ENCODE data around the gene SMYD5.

SMYD5 gene

DNA sequence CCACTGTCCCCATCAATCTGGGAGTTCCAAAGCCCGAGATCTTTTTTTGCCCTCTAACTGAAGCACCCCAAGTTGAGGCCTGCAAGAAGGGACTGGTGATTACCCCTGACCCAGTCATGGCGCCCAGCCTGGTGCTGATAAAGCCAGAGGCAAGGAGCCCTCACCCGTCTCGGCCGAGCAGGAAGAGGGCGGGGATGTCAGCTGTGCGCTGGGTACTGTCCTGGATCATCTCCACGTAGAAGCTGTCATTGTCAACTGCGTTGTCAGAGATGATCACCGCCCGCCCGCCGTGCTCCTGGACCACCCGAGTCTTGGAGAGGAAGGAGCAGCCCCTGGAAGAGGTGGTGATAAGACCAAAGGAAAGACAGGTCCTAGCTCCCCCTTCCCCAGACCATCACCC, 14.6 kb downstream of the SMYD5 start:
- Histone ChIP-seq H3K9me3 (ENCODE audit: control insufficient read depth, low read length) (no peaks in the 10 kb centered on the region), H3K9ac (ENCODE audit: low read length) (no peak overlapping the region), H3K36me3 (ENCODE audit: control insufficient read depth, insufficient read depth, low read length, severe bottlenecking) (peaks cover 36% of the 10 kb centered on the region), H3K4me1 (ENCODE audit: control insufficient read depth, insufficient read depth, low read length) (peaks cover 10% of the 10 kb centered on the region), H3K27me3 (replicated peaks; ENCODE audit: control insufficient read depth, insufficient read depth, low read length) (no peaks in the 10 kb centered on the region), H3K4me3 (ENCODE audit: low read length) (no peak overlapping the region)
- DNase-seq (ENCODE audit: low read depth), result no peak

DNA sequence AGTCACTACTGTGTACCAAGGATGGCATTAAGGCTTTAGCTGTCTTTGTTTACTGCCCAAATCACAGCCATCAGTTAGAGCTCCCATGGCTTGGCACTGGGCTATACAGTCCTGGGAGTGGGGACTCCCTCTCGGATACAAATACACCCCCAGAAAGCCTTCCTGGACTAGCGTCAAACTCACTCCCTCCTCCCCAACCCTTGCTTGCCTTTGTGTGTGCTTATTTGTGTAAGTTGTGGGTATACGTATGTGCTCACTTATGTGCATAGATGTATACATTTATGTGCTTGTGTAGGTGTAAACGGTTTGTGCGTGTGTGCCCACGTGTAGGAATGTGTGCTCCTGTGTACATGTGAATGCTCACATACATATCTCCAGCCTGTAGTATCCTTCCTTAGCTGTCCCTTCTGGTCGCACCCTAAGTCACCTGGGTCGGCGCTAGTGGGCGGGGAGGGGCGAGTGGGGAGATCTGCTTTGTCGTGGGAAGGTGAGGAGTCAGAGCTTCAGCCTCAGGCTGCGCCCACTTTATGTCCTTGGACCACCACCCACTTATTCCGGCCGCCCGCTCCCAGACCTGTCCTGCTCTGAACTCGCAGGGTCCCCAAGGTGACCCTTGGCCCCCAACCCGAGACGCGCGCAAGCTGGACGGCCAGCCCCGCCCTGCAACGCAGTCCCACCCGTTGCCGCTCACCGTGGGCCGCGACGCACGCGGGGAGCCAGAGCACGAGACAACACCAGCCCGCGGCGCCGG, 18.5 kb downstream of the SMYD5 start:
- peaks cover 27% of the 10 kb centered on the region for H3K4me1 ChIP-seq (ENCODE audit: control insufficient read depth, insufficient read depth, low read length)
- peak overlapping the region; percentile 91 for H3K4me3 ChIP-seq (ENCODE audit: low read length)
- H3K9ac ChIP-seq (ENCODE audit: low read length), result peak overlapping the region; percentile 91
- DNase-seq (ENCODE audit: low read depth), result no peak
- H3K36me3 ChIP-seq (ENCODE audit: control insufficient read depth, insufficient read depth, low read length, severe bottlenecking), result peaks cover 19% of the 10 kb centered on the region
- no peaks in the 10 kb centered on the region for H3K27me3 ChIP-seq (replicated peaks; ENCODE audit: control insufficient read depth, insufficient read depth, low read length)
- no peaks in the 10 kb centered on the region for H3K9me3 ChIP-seq (ENCODE audit: control insufficient read depth, low read length)

DNA sequence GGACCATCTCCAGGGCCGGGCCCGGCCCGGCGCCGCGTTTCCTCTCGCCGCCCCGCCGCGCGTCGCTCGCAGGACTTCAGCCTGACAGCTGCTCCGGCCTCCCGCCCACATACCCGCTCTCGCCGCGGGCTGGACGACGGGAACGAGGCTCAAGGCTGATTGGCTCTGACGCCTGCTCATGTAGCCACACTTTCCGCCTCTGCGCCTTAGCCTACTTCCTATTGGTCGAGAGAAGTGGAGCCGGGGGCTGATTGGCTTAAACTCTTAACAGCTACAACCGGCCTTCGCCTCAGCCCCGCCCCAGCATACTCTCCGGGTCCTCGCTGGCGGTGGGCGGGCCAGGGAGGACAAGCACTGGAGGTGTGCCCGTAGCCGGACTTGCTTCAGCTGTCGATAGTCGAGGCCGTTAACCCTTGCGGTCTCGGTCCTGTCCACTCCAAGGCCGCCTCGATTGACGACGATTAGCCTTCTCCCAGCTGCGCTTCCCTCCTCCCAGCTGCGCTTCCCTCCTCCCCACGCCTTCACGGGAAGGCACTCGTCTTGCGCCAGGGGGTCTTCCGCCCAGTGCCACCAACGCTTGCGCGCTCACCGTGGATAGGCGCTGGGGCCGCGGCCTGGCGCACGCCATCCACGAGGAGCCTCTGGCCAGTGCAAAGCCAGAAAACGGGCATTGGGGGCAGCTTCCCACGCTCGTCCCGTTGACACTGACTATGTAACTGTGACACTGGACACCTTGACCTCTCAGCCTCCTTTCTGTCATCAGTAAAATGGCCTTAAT, 19.3 kb downstream of the SMYD5 start, which contains the start of gene PRADC1:
TSS of gene PRADC1 (minus strand) at position 86 of the 778 bp plus-strand sequence. CDS start at position 7, 79 bp downstream.
- Histone ChIP-seq H3K27me3 (replicated peaks; ENCODE audit: control insufficient read depth, insufficient read depth, low read length) (no peaks in the 10 kb centered on the region), H3K9me3 (ENCODE audit: control insufficient read depth, low read length) (no peaks in the 10 kb centered on the region), H3K4me3 (ENCODE audit: low read length) (peak within 1 kb of the TSS; percentile 91), H3K9ac (ENCODE audit: low read length) (peak within 1 kb of the TSS; percentile 91), H3K4me1 (ENCODE audit: control insufficient read depth, insufficient read depth, low read length) (peaks cover 27% of the 10 kb centered on the region), H3K36me3 (ENCODE audit: control insufficient read depth, insufficient read depth, low read length, severe bottlenecking) (peaks cover 11% of the 10 kb centered on the region)
- DNase-seq (ENCODE audit: low read depth), result peak; percentile 100

DNA sequence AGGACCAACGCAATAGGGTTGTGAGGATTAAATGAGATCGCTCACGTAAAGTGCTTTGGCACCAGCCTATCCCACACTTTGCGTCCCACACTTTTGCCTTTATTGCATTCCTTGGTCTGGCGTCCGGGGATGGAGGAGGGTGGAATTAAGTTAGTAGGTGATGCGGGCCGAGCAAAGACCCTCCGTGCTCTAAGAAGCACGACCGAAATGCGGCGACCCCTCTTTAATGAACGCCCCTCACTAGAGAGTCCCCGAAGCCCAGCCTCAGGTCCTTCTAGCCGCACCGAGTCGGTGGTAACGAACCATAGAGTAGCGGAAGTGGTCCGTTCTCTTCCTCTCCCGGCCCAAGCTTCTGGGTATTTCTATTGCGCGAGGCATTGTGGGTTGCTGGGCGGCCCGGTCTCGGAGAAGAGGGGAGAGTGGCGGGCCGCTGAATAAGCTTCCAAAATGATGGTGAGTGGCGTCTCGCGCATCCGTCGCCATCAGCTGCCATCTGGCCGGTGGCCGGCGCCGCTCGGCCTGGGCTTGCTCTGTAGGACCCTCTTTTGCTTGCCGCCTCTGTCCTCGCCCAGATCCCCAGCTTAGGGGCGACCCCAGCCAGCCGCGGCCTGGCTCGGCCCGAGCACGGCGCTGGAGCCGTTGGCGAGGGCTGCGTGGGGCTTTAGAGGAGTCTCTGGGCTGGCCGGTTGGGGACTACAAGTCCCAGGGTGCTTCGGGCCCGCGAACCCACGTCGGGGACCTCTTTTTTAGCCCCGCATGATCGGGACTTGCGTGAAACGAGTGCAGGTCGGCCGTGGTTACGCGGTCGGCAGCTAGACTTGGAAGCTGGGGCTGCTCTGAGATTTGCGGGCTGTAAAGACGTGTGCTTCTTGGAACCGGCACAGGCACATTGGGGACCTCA, 20.1 kb downstream of the SMYD5 start, which contains the start of gene CCT7:
TSS of gene CCT7 (plus strand) at position 377 of the 901 bp plus-strand sequence. CDS start at position 448, 71 bp downstream.
- H3K4me1 ChIP-seq (ENCODE audit: control insufficient read depth, insufficient read depth, low read length), result peaks cover 35% of the 10 kb centered on the region
- peak within 1 kb of the TSS; percentile 91 for H3K4me3 ChIP-seq (ENCODE audit: low read length)
- no peaks in the 10 kb centered on the region for H3K27me3 ChIP-seq (replicated peaks; ENCODE audit: control insufficient read depth, insufficient read depth, low read length)
- H3K36me3 ChIP-seq (ENCODE audit: control insufficient read depth, insufficient read depth, low read length, severe bottlenecking), result peaks cover 12% of the 10 kb centered on the region
- DNase-seq (ENCODE audit: low read depth), result peak; percentile 94
- H3K9ac ChIP-seq (ENCODE audit: low read length), result peak within 1 kb of the TSS; percentile 91
- H3K9me3 ChIP-seq (ENCODE audit: control insufficient read depth, low read length), result no peaks in the 10 kb centered on the region

DNA sequence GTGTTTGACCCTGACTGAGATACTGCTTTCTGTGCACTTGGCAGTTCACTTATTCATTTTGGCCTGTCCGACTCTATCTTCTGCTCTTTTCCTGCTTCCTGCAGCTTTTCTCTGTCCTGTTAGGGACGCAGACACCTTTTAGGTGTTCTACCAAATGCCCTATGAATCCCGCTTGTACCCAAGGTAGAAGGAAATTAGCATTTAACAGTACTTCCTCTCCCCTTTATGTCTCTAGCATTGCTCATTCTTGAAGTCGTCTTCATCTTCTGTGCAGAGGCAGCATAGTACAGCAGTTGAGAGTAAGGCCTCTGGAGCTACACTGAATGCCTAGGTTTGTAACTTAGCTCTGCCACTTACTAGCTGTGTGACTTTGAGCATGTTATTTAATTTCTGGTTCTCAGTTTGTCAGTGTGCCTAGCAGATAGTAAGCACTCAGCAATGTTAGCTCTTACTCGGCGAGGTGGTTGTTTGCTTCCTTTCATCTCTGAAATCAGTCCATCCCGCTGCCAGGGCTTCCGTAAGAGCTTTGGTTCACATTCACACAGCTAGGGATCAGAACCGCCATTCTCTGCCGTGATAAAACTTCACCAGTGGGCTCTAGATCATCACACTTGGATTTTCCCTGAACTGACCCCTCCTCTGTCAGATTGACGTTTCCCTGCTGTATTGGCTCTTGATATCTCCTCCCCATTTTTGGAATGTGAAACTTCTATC, 21.4 kb downstream of the SMYD5 start:
- no peaks in the 10 kb centered on the region for H3K27me3 ChIP-seq (replicated peaks; ENCODE audit: control insufficient read depth, insufficient read depth, low read length)
- DNase-seq (ENCODE audit: low read depth), result no peak
- peak overlapping the region; percentile 91 for H3K9ac ChIP-seq (ENCODE audit: low read length)
- H3K9me3 ChIP-seq (ENCODE audit: control insufficient read depth, low read length), result no peaks in the 10 kb centered on the region
- H3K4me1 ChIP-seq (ENCODE audit: control insufficient read depth, insufficient read depth, low read length), result peaks cover 46% of the 10 kb centered on the region
- peaks cover 12% of the 10 kb centered on the region for H3K36me3 ChIP-seq (ENCODE audit: control insufficient read depth, insufficient read depth, low read length, severe bottlenecking)
- H3K4me3 ChIP-seq (ENCODE audit: low read length), result peak overlapping the region; percentile 91

DNA sequence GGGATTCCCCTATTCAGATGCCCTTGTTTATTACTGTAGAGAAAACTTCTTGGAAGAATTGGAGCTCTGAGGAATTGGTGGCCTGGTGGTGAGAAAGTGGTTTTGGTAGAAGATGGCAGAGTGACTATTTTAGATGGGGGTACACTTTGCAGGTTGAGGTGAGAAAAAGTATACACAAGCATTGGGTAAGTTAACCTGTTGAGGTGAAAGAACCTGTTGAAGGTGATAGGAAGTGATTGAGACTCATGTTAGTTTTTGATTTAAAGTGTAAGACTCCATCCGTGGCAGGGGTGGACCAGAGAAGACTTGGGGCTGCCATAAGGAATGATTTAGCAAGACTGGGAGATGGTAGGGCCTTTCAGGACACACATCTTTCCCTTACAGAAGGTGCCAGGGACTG, 23.1 kb downstream of the SMYD5 start:
- H3K4me3 ChIP-seq (ENCODE audit: low read length), result no peak overlapping the region
- DNase-seq (ENCODE audit: low read depth), result no peak
- peaks cover 46% of the 10 kb centered on the region for H3K4me1 ChIP-seq (ENCODE audit: control insufficient read depth, insufficient read depth, low read length)
- peaks cover 25% of the 10 kb centered on the region for H3K36me3 ChIP-seq (ENCODE audit: control insufficient read depth, insufficient read depth, low read length, severe bottlenecking)
- H3K9me3 ChIP-seq (ENCODE audit: control insufficient read depth, low read length), result no peaks in the 10 kb centered on the region
- H3K27me3 ChIP-seq (replicated peaks; ENCODE audit: control insufficient read depth, insufficient read depth, low read length), result no peaks in the 10 kb centered on the region
- no peak overlapping the region for H3K9ac ChIP-seq (ENCODE audit: low read length)

DNA sequence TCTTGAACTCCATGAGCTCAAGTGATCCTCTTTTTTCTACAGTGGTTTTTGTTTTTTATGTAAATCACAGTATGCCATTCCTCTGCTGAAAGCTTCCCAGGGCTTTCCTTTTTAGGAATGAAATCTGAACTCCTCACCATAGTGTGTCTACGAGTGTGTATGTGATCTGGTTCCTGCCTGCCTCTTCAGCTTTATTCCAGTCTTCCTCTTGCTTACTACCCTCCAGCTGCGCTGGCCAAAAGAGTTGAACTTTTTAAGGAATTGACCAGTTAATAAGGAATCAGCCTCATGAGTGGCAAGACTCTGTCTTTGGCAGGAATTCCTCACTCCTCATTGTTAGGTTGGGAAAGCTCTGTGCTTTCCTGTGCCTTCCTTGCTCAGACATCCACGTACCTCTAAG, 24.1 kb downstream of the SMYD5 start:
- Histone ChIP-seq H3K4me3 (ENCODE audit: low read length) (no peak overlapping the region), H3K4me1 (ENCODE audit: control insufficient read depth, insufficient read depth, low read length) (peaks cover 42% of the 10 kb centered on the region), H3K36me3 (ENCODE audit: control insufficient read depth, insufficient read depth, low read length, severe bottlenecking) (peaks cover 35% of the 10 kb centered on the region), H3K9me3 (ENCODE audit: control insufficient read depth, low read length) (no peaks in the 10 kb centered on the region), H3K9ac (ENCODE audit: low read length) (no peak overlapping the region), H3K27me3 (replicated peaks; ENCODE audit: control insufficient read depth, insufficient read depth, low read length) (no peaks in the 10 kb centered on the region)
- DNase-seq (ENCODE audit: low read depth), result no peak

DNA sequence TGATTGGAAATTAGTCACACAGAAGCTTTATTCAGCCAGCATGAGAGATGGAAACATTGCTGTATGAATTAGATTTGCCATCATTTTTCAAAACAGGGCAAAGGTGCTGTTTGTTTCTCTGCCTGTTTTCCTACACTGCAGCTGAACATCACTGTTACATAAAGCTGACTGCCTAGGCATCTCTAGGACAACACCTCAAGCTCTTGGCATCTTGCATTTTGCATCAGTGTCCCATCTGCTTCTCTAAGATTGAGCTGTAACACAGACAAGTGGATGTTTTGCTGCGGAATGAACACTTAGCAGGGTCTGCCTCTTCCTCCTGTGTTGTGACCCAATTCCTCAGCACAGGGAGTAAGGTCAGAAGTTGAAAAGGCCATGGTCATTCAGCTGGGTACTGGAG, 24.9 kb downstream of the SMYD5 start:
- DNase-seq (ENCODE audit: low read depth), result no peak
- H3K4me3 ChIP-seq (ENCODE audit: low read length), result no peak overlapping the region
- H3K27me3 ChIP-seq (replicated peaks; ENCODE audit: control insufficient read depth, insufficient read depth, low read length), result no peaks in the 10 kb centered on the region
- peaks cover 46% of the 10 kb centered on the region for H3K4me1 ChIP-seq (ENCODE audit: control insufficient read depth, insufficient read depth, low read length)
- H3K9me3 ChIP-seq (ENCODE audit: control insufficient read depth, low read length), result no peaks in the 10 kb centered on the region
- H3K36me3 ChIP-seq (ENCODE audit: control insufficient read depth, insufficient read depth, low read length, severe bottlenecking), result peaks cover 43% of the 10 kb centered on the region
- H3K9ac ChIP-seq (ENCODE audit: low read length), result no peak overlapping the region

DNA sequence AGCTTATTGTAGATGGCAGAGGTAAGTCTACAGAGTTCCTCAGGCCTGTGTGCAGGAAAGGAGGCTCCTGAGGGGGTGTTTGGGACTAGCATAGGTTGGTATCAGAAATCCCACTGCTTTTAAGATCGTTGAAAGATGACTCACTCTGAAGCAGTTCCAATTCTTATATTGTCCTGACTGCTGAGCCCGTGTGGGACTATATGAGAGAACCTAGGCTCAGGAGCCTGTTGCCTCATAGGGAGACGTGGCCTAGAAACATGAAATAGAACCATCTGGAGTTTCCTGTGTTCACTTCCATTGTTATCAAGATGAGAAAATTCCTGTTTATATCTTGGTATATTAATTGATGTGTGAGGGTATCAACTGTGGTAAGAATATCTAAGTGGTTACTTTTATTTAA, 25.7 kb downstream of the SMYD5 start:
- no peaks in the 10 kb centered on the region for H3K27me3 ChIP-seq (replicated peaks; ENCODE audit: control insufficient read depth, insufficient read depth, low read length)
- H3K9ac ChIP-seq (ENCODE audit: low read length), result no peak overlapping the region
- DNase-seq (ENCODE audit: low read depth), result no peak
- peaks cover 51% of the 10 kb centered on the region for H3K36me3 ChIP-seq (ENCODE audit: control insufficient read depth, insufficient read depth, low read length, severe bottlenecking)
- no peak overlapping the region for H3K4me3 ChIP-seq (ENCODE audit: low read length)
- H3K4me1 ChIP-seq (ENCODE audit: control insufficient read depth, insufficient read depth, low read length), result peaks cover 47% of the 10 kb centered on the region
- H3K9me3 ChIP-seq (ENCODE audit: control insufficient read depth, low read length), result no peaks in the 10 kb centered on the region

DNA sequence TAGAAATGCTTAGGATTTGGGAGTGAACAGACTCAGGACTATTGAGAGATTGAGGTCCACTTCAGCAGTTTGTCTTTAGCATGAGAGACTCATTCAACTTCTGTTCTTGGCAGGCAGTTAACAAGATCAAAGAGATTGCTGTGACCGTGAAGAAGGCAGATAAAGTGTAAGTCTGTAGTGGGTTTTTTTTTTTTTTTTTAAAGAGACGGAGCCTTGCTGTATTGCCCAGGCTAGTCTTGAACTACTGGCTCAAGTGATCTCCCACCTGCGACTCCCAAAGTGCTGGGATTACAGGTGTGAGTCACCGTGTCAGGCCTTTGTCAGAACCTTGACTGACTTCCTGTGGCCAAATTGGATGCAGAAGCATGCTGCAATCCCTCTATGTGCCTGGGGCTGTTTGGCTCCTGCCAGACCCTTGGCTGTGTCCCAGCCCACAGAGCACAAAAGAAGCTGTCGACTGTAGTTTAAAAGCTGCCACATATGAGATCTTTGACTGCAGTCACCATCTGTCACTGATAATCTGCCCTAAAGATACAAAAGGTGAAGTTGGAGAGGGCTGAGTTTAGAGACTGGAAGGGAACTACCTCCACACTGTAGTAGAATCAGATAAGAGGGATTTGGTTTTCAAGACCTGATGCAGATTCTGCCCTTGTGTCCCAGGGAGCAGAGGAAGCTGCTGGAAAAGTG, 30.0 kb downstream of the SMYD5 start:
- Histone ChIP-seq H3K36me3 (ENCODE audit: control insufficient read depth, insufficient read depth, low read length, severe bottlenecking) (peaks cover 89% of the 10 kb centered on the region), H3K27me3 (replicated peaks; ENCODE audit: control insufficient read depth, insufficient read depth, low read length) (no peaks in the 10 kb centered on the region), H3K9me3 (ENCODE audit: control insufficient read depth, low read length) (no peaks in the 10 kb centered on the region), H3K9ac (ENCODE audit: low read length) (no peak overlapping the region), H3K4me3 (ENCODE audit: low read length) (no peak overlapping the region), H3K4me1 (ENCODE audit: control insufficient read depth, insufficient read depth, low read length) (peaks cover 18% of the 10 kb centered on the region)
- peak; percentile 90 for DNase-seq (ENCODE audit: low read depth)
